Parathyroid adenoma (tissue), 2 donors: ENCODE results near the gene UPF1.

Experiments used
- H2AFZ ChIP-seq: fragments of 300-600 bp; sonication (generic); one replicate; pipeline ENCODE4 v1.7.0; 2017; ENCODE audit warnings: antibody characterized with exemption, mild to moderate bottlenecking
- H3K27ac ChIP-seq: fragments of 300-600 bp; sonication (generic); one replicate; pipeline ENCODE4 v1.7.0; 2017
- H3K27me3 ChIP-seq: fragments of 300-600 bp; sonication (generic); one replicate; pipeline ENCODE4 v1.7.0; 2017; ENCODE audit warnings: low read length; ENCODE audit not compliant: control insufficient read depth, insufficient read depth
- H3K36me3 ChIP-seq: fragments of 300-600 bp; sonication (generic); one replicate; pipeline ENCODE4 v1.7.0; 2017; ENCODE audit warnings: low read length; ENCODE audit not compliant: control insufficient read depth, insufficient read depth
- H3K4me1 ChIP-seq: fragments of 300-600 bp; sonication (generic); one replicate; pipeline ENCODE4 v1.7.0; 2017; ENCODE audit warnings: control low read depth
- H3K4me2 ChIP-seq: fragments of 300-600 bp; sonication (generic); one replicate; pipeline ENCODE4 v1.7.0; 2017; ENCODE audit warnings: low read length
- H3K4me3 ChIP-seq: fragments of 300-600 bp; sonication (generic); one replicate; pipeline ENCODE4 v1.7.0; 2017; ENCODE audit warnings: low read depth, low read length
- H3K79me2 ChIP-seq: fragments of 300-600 bp; sonication (generic); one replicate; pipeline ENCODE4 v1.7.0; 2017; ENCODE audit warnings: control low read depth
- H3K9ac ChIP-seq: fragments of 300-600 bp; sonication (generic); one replicate; pipeline ENCODE4 v1.7.0; 2017; ENCODE audit warnings: mild to moderate bottlenecking
- H3K9me3 ChIP-seq: fragments of 300-600 bp; sonication (generic); one replicate; pipeline ENCODE4 v1.7.0; 2017; ENCODE audit warnings: low read length; ENCODE audit not compliant: control insufficient read depth
- CTCF ChIP-seq: fragments of 300-600 bp; sonication (generic); IDR thresholded peaks from one replicate; pipeline ENCODE4 v1.7.0; 2017; ENCODE audit warnings: antibody characterized with exemption, mild to moderate bottlenecking
- donor health status: primary hyperparathyroidism.

Gene UPF1

GRCh38 chr19:18871543-18871942, 39.8 kb downstream of the UPF1 start:
- no peaks in the 10 kb centered on the region for H3K4me1 ChIP-seq
- H3K79me2 ChIP-seq, result peaks cover 2% of the 10 kb centered on the region
- H3K4me2 ChIP-seq, result no peak overlapping the region
- TF ChIP-seq CTCF, result no peak
- no peak overlapping the region for H2AFZ ChIP-seq
- H3K4me3 ChIP-seq, result no peak overlapping the region
- H3K36me3 ChIP-seq, result no peaks in the 10 kb centered on the region
- no peak overlapping the region for H3K27ac ChIP-seq
- H3K9ac ChIP-seq, result no peak overlapping the region
- no peaks in the 10 kb centered on the region for H3K27me3 ChIP-seq
- H3K9me3 ChIP-seq, result no peaks in the 10 kb centered on the region

- H3K4me2 ChIP-seq, result no peak overlapping the region
- H3K4me1 ChIP-seq, result no peaks in the 10 kb centered on the region
- no peaks in the 10 kb centered on the region for H3K9me3 ChIP-seq
- H3K27me3 ChIP-seq, result no peaks in the 10 kb centered on the region
- no peak overlapping the region for H3K9ac ChIP-seq
- no peak for TF ChIP-seq CTCF
- no peaks in the 10 kb centered on the region for H3K79me2 ChIP-seq
- no peaks in the 10 kb centered on the region for H3K36me3 ChIP-seq
- H3K4me3 ChIP-seq, result no peak overlapping the region
- H2AFZ ChIP-seq, result no peak overlapping the region
- no peak overlapping the region for H3K27ac ChIP-seq
Measured at GRCh38 chr19:18875726-18876125, 44.0 kb downstream of the UPF1 start.

- H3K9ac ChIP-seq, result no peak overlapping the region
- H3K36me3 ChIP-seq, result no peaks in the 10 kb centered on the region
- no peak overlapping the region for H3K27ac ChIP-seq
- H3K4me1 ChIP-seq, result no peaks in the 10 kb centered on the region
- no peaks in the 10 kb centered on the region for H3K9me3 ChIP-seq
- no peak for TF ChIP-seq CTCF
- no peak overlapping the region for H3K4me2 ChIP-seq
- H3K27me3 ChIP-seq, result no peaks in the 10 kb centered on the region
- H2AFZ ChIP-seq, result no peak overlapping the region
- no peaks in the 10 kb centered on the region for H3K79me2 ChIP-seq
- H3K4me3 ChIP-seq, result no peak overlapping the region
Measured at GRCh38 chr19:18876865-18877264, 45.1 kb downstream of the UPF1 start.

- Histone ChIP-seq H3K9me3 (no peaks in the 10 kb centered on the region), H3K79me2 (no peaks in the 10 kb centered on the region), H3K4me2 (no peak overlapping the region), H3K36me3 (no peaks in the 10 kb centered on the region), H3K4me3 (no peak overlapping the region), H2AFZ (no peak overlapping the region), H3K4me1 (no peaks in the 10 kb centered on the region), H3K9ac (no peak overlapping the region), H3K27me3 (no peaks in the 10 kb centered on the region), H3K27ac (no peak overlapping the region)
- no peak for TF ChIP-seq CTCF
Measured at GRCh38 chr19:18878058-18878797, 46.5 kb downstream of the UPF1 start.
